HTERT RPE-1 (cell line): ENCODE results near the gene MAGI1.

Source experiments
- in situ Hi-C: fragments of 300-500 bp; cut with MboI; formaldehyde crosslinking; loops from 4 replicates; pipeline ENCODE4 v1.14.3; 2020; ENCODE audit warnings: low sequenced_read_pairs

The MAGI1 gene

GRCh38 chr3:65689436-65689835, 349.3 kb downstream of the MAGI1 start:
- in situ Hi-C loops: no loop called here

- in situ Hi-C loops: no loop called here
Observed at GRCh38 chr3:65687741-65688140, 351.0 kb downstream of the MAGI1 start.

- in situ Hi-C loops: no loop called here
Observed at GRCh38 chr3:65685621-65686235, 353.0 kb downstream of the MAGI1 start.

- in situ Hi-C loops: no loop called here
Observed at GRCh38 chr3:65678516-65678915, 360.2 kb downstream of the MAGI1 start.

GRCh38 chr3:65677486-65678010, 361.2 kb downstream of the MAGI1 start:
- in situ Hi-C loops: no loop called here

GRCh38 chr3:65676580-65676979, 362.1 kb downstream of the MAGI1 start:
- in situ Hi-C loops: no loop called here

GRCh38 chr3:65675011-65675410, 363.7 kb downstream of the MAGI1 start:
- in situ Hi-C loops: no loop called here

GRCh38 chr3:65674226-65674625, 364.5 kb downstream of the MAGI1 start:
- in situ Hi-C loops: no loop called here

GRCh38 chr3:65672871-65673815, 365.6 kb downstream of the MAGI1 start:
- in situ Hi-C loops: no loop called here

- in situ Hi-C loops: no loop called here
Observed at GRCh38 chr3:65672061-65672460, 366.7 kb downstream of the MAGI1 start.

- in situ Hi-C loops: no loop called here
Observed at GRCh38 chr3:65671004-65671403, 367.7 kb downstream of the MAGI1 start.

GRCh38 chr3:65669163-65669875, 369.4 kb downstream of the MAGI1 start:
- in situ Hi-C loops: no loop called here

- in situ Hi-C loops: no loop called here
Observed at GRCh38 chr3:65667963-65668362, 370.8 kb downstream of the MAGI1 start.

- in situ Hi-C loops: no loop called here
Observed at GRCh38 chr3:65666448-65667091, 372.1 kb downstream of the MAGI1 start.

GRCh38 chr3:65665915-65666314, 372.8 kb downstream of the MAGI1 start:
- in situ Hi-C loops: no loop called here

- in situ Hi-C loops: no loop called here
Observed at GRCh38 chr3:65664931-65665330, 373.8 kb downstream of the MAGI1 start.

GRCh38 chr3:65664446-65664845, 374.3 kb downstream of the MAGI1 start:
- in situ Hi-C loops: no loop called here

GRCh38 chr3:65662095-65662494, 376.6 kb downstream of the MAGI1 start:
- in situ Hi-C loops: no loop called here

- in situ Hi-C loops: no loop called here
Observed at GRCh38 chr3:65660000-65660598, 378.6 kb downstream of the MAGI1 start.

GRCh38 chr3:65659396-65659795, 379.3 kb downstream of the MAGI1 start:
- in situ Hi-C loops: no loop called here
